Smooth muscle cell (in vitro differentiated cells): Measurements from ENCODE around the gene POLD3. TPM values are rescaled to one million over a fixed set of nuclear protein-coding genes. Genes with fewer than 3 reads are reported as not detected.

Experiments
- DNase-seq: peaks from one replicate; lab custom pipeline; 2025; ENCODE audit not compliant: unreplicated experiment; lab: John Stamatoyannopoulos, UW
- H2AFZ ChIP-seq: fragments of 200-600 bp; sonication (generic); 2 replicates; pipeline ENCODE4 v1.6.0; 2016; ENCODE audit warnings: antibody characterized with exemption, low read depth, mild to moderate bottlenecking
- H3F3A ChIP-seq: fragments of 200-600 bp; sonication (generic); 2 replicates; pipeline ENCODE4 v1.6.0; 2017; ENCODE audit warnings: antibody characterized with exemption, low read depth
- H3K27ac ChIP-seq: fragments of 200-600 bp; sonication (generic); 2 replicates; pipeline ENCODE4 v1.5.1; 2016; ENCODE audit warnings: low read depth, mild to moderate bottlenecking
- H3K27me3 ChIP-seq: fragments of 200-600 bp; sonication (generic); 2 replicates; pipeline ENCODE4 v1.6.1; 2016; ENCODE audit warnings: low read depth, mild to moderate bottlenecking
- H3K36me3 ChIP-seq: fragments of 200-600 bp; sonication (generic); 2 replicates; pipeline ENCODE4 v1.5.1; 2016; ENCODE audit warnings: low read depth
- H3K4me1 ChIP-seq: fragments of 200-600 bp; sonication (generic); 2 replicates; pipeline ENCODE4 v1.5.1; 2016; ENCODE audit warnings: low read depth
- H3K4me2 ChIP-seq: fragments of 200-600 bp; sonication (generic); 2 replicates; pipeline ENCODE4 v1.6.0; 2016; ENCODE audit warnings: mild to moderate bottlenecking
- H3K4me3 ChIP-seq: fragments of 200-600 bp; sonication (generic); 2 replicates; pipeline ENCODE4 v1.5.1; 2016; ENCODE audit warnings: mild to moderate bottlenecking
- H3K79me2 ChIP-seq: fragments of 200-600 bp; sonication (generic); 2 replicates; pipeline ENCODE4 v1.6.0; 2016; ENCODE audit warnings: low read depth, mild to moderate bottlenecking
- H3K9ac ChIP-seq: fragments of 200-600 bp; sonication (generic); 2 replicates; pipeline ENCODE4 v1.6.0; 2016; ENCODE audit warnings: low read depth
- H3K9me3 ChIP-seq: fragments of 200-600 bp; sonication (generic); replicated peaks from 2 replicates; pipeline ENCODE4 v1.5.1; 2016; ENCODE audit warnings: low read depth
- H4K20me1 ChIP-seq: fragments of 200-600 bp; sonication (generic); 2 replicates; pipeline ENCODE4 v1.6.0; 2016; ENCODE audit warnings: low read depth
- CTCF ChIP-seq: fragments of 200-600 bp; sonication (generic); IDR thresholded peaks from 2 replicates; pipeline ENCODE4 v1.5.1; 2017; ENCODE audit warnings: borderline replicate concordance, mild to moderate bottlenecking, antibody characterized with exemption; ENCODE audit not compliant: insufficient read depth, poor library complexity, severe bottlenecking
- WGBS: methylation state at CpG from one replicate; pipeline ENCODE4 v1.1.7; 2016; ENCODE audit warnings: low lambda C conversion rate; 5-methylcytosine and 5-hydroxymethylcytosine counted together
- polyA plus RNA-seq: library from polyadenylated mRNA; unstranded; fragments of >200 nt; fragmentation: Nextera tagmentation; extraction: Ambion mirVana; gene quantifications from 2 replicates; pipeline ENCODE4 v1.2.1, GENCODE V29; 2016
- total RNA-seq: library from RNA; depleted of rRNA; stranded (reverse); fragments of >200 nt; gene quantifications from 2 replicates; pipeline ENCODE4 v1.2.3, GENCODE V29; 2014

Gene POLD3
- total and polyA plus RNA-seq, 2 experiments from 2014 or later: 21.0 to 33.9 TPM

- Histone ChIP-seq H3K27me3 (no peaks in the 10 kb centered on the region), H3K4me1 (no peaks in the 10 kb centered on the region), H3K9me3 (no peaks in the 10 kb centered on the region), H3K79me2 (no peaks in the 10 kb centered on the region), H2AFZ (no peak overlapping the region), H3K4me2 (no peak overlapping the region), H3K4me3 (no peak overlapping the region), H3K27ac (peak overlapping the region; percentile 60), H3K36me3 (no peaks in the 10 kb centered on the region), H3K9ac (no peak overlapping the region), H3F3A (no peaks in the 10 kb centered on the region), H4K20me1 (no peaks in the 10 kb centered on the region)
- no peak for DNase-seq
- WGBS: 82% methylated on average over 7 of the region's 7 CpGs
- TF ChIP-seq CTCF: no peak
These were observed 33.1 kb upstream of the POLD3 start for GRCh38 chr11:74559110-74559933.

DNA sequence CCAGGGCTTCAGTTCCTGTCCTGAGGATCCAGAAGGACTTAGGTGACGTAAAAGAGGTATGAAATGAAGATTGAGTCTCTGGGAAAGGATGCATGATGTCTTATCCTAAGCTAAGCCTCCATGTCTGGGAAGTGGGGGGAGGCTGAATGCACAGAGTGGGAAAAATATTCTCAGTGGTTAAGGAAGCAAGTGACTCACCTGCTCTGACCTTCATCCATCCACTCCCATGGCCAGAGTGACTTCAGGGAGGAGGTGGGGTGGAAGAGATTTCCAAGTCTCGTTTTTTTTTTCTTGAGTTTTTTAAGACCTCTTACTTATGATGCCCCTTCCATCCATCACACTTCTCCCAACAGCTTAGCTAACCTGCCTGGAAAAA lies 32.5 kb upstream of the POLD3 start:
- Histone ChIP-seq H4K20me1 (no peaks in the 10 kb centered on the region), H3K4me3 (no peak overlapping the region), H3K27ac (peak overlapping the region; percentile 60), H3K79me2 (no peaks in the 10 kb centered on the region), H3K36me3 (no peaks in the 10 kb centered on the region), H2AFZ (no peak overlapping the region), H3K9me3 (no peaks in the 10 kb centered on the region), H3K4me1 (no peaks in the 10 kb centered on the region), H3F3A (no peaks in the 10 kb centered on the region), H3K9ac (no peak overlapping the region), H3K27me3 (no peaks in the 10 kb centered on the region), H3K4me2 (no peak overlapping the region)
- no peak for TF ChIP-seq CTCF
- DNase-seq: no peak
- WGBS: 68% methylated on average over 2 of the region's 2 CpGs

DNA sequence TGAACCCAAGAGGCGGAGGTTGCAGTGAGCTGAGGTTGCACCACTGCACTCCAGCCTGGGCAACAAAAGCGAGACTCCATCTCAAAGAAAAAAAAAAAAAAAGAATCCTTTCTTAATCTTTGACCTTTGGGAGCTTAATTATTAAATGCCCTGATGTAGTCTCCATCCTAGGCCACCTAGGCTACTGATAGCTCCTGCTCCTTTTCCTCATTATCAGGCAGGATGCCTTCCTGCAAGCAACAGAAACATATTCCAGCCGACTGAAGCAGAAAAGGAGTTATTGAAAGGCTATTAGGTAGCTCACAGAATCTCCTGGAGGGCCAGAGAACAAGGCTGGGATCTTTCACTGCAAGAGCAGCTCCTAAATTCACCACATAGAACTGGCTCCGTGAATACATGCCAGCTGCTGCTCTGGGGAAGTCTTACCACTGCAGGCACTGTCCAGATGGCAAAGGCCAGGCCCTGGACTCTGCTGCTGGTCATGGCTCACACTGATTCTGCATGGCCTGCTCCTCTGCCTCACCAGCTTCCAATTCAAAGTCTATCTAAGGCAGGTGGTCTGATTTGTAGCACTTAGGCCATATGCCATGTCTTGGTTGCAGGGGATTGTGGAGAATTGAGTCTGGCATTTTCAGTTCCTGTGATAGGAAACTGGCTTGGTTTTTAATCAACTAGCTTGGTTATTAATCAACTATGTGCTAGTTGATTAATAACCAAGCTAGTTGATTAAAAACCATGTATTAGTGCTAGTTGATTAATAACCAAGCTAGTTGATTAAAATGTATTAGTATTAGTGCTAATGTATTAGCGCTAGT lies 26.0 kb upstream of the POLD3 start:
- H3K27ac ChIP-seq: no peak overlapping the region

More for the DNA sequence above, 26.0 kb upstream of the POLD3 start:
- no peak overlapping the region for H3K4me3 ChIP-seq
- TF ChIP-seq CTCF: no peak
- H3K79me2 ChIP-seq: no peaks in the 10 kb centered on the region
- H3K27me3 ChIP-seq: no peaks in the 10 kb centered on the region
- H3K4me2 ChIP-seq: no peak overlapping the region
- H3K9ac ChIP-seq: no peak overlapping the region
- H3K4me1 ChIP-seq: no peaks in the 10 kb centered on the region
- H4K20me1 ChIP-seq: no peaks in the 10 kb centered on the region
- H3K36me3 ChIP-seq: no peaks in the 10 kb centered on the region
- H3F3A ChIP-seq: no peaks in the 10 kb centered on the region
- DNase-seq: no peak
- H2AFZ ChIP-seq: no peak overlapping the region
- 95% methylated on average over 5 of the region's 5 CpGs for WGBS
- H3K9me3 ChIP-seq: no peaks in the 10 kb centered on the region
